ENCODE data around the gene C1orf50.

GRCh38 chr1:42757892-42758275 lies 9.2 kb upstream of the C1orf50 start:
- TF ChIP-seq CTCF (IDR thresholded peaks at IDR 0.05) (no peak), EZH2 (IDR thresholded peaks at IDR 0.05; ENCODE audit: borderline replicate concordance, insufficient read depth, low read depth, low read length, poor library complexity, severe bottlenecking) (no peak)

Measured in B cell (primary cell).